GM23338 (cell line): ENCODE measurements around the gene TGOLN2. TPM values are rescaled to one million over a fixed set of nuclear protein-coding genes. Genes with fewer than 3 reads are reported as not detected.
A peak's percentile ranks its signal among the peaks of the same experiment; 100 is the strongest.

Experiments
- ATAC-seq: fragments of 200-7000 bp; cut with Tn5 transposase; 3 replicates; pipeline ENCODE4 v1.9.1; 2020
- DNase-seq: peaks from one replicate; pipeline ENCODE4 v3.0.0-alpha.2; 2015; ENCODE audit warnings: low spot score
- H2AFZ ChIP-seq: fragments of 200-600 bp; sonication (generic); 2 replicates; pipeline ENCODE4 v1.8.0; 2016; ENCODE audit warnings: antibody characterized with exemption, mild to moderate bottlenecking, moderate library complexity
- H3F3A ChIP-seq: fragments of 200-600 bp; sonication (generic); replicated peaks from 2 replicates; pipeline ENCODE4 v1.8.0; 2017; ENCODE audit warnings: antibody characterized with exemption, mixed run types, low read depth
- H3K27ac ChIP-seq: fragments of 200-600 bp; sonication (generic); 2 replicates; pipeline ENCODE4 v1.6.1; 2016; ENCODE audit warnings: low read depth
- H3K27me3 ChIP-seq: fragments of 200-600 bp; sonication (generic); 2 replicates; pipeline ENCODE4 v1.8.0; 2016; ENCODE audit warnings: mild to moderate bottlenecking, mixed run types, moderate library complexity; ENCODE audit not compliant: insufficient read depth
- H3K36me3 ChIP-seq: fragments of 200-600 bp; sonication (generic); 2 replicates; pipeline ENCODE4 v1.8.0; 2016; ENCODE audit warnings: mild to moderate bottlenecking; ENCODE audit not compliant: insufficient read depth
- H3K4me1 ChIP-seq: fragments of 200-600 bp; sonication (generic); 2 replicates; pipeline ENCODE4 v1.8.0; 2016; ENCODE audit warnings: mild to moderate bottlenecking, moderate library complexity; ENCODE audit not compliant: insufficient read depth
- H3K4me2 ChIP-seq: fragments of 200-600 bp; sonication (generic); 2 replicates; pipeline ENCODE4 v1.7.1; 2017; ENCODE audit warnings: mixed run types
- H3K4me3 ChIP-seq: fragments of 200-600 bp; sonication (generic); 2 replicates; pipeline ENCODE4 v1.6.1; 2016; ENCODE audit warnings: mixed run types
- H3K79me2 ChIP-seq: fragments of 200-600 bp; sonication (generic); replicated peaks from 2 replicates; pipeline ENCODE4 v1.8.0; 2017; ENCODE audit warnings: mild to moderate bottlenecking; ENCODE audit not compliant: insufficient read depth
- H3K9me2 ChIP-seq: fragments of 200-600 bp; sonication (generic); 2 replicates; pipeline ENCODE4 v1.8.0; 2017; ENCODE audit not compliant: insufficient read depth
- H4K20me1 ChIP-seq: fragments of 200-600 bp; sonication (generic); replicated peaks from 2 replicates; pipeline ENCODE4 v1.8.0; 2017; ENCODE audit warnings: mild to moderate bottlenecking; ENCODE audit not compliant: insufficient read depth
- H3K27ac Mint-ChIP-seq: 2 replicates; pipeline ENCODE4 v1.8.0; 2020; ENCODE audit warnings: inconsistent platforms, mild to moderate bottlenecking, moderate library complexity, mixed read lengths
- H3K27me3 Mint-ChIP-seq: 3 replicates; pipeline ENCODE4 v1.8.0; 2022; ENCODE audit warnings: low read depth, mild to moderate bottlenecking, moderate library complexity, mixed read lengths, inconsistent platforms; ENCODE audit not compliant: insufficient read depth, poor library complexity
- H3K36me3 Mint-ChIP-seq: 3 replicates; pipeline ENCODE4 v1.8.0; 2021; ENCODE audit warnings: low read depth, mild to moderate bottlenecking, inconsistent platforms, moderate library complexity, mixed read lengths
- H3K4me1 Mint-ChIP-seq: 3 replicates; pipeline ENCODE4 v1.8.0; 2020; ENCODE audit warnings: mild to moderate bottlenecking, inconsistent platforms, mixed read lengths
- H3K4me3 Mint-ChIP-seq: 3 replicates; pipeline ENCODE4 v1.8.0; 2021; ENCODE audit warnings: moderate library complexity, mild to moderate bottlenecking, inconsistent platforms, mixed read lengths
- H3K9me3 Mint-ChIP-seq: 3 replicates; pipeline ENCODE4 v1.8.0; 2020; ENCODE audit warnings: moderate library complexity, mild to moderate bottlenecking, inconsistent platforms, mixed read lengths
- CREB1 ChIP-seq: fragments of 250-450 bp; sonication (Bioruptor Pico); IDR thresholded peaks from 2 replicates; pipeline ENCODE4 v1.5.0; 2020; ENCODE audit warnings: low read depth, mild to moderate bottlenecking, moderate library complexity
- CTCF ChIP-seq, 2 experiments: fragments of 200-600 bp in 1 of 2; sonication (generic) in 1 of 2; conservative IDR thresholded peaks; 2 replicates each; pipeline versions ENCODE4 v1.5.1 to v1.6.1; 2016 to 2017; ENCODE audit warnings: antibody characterized with exemption in 2 of 2, low read depth in 2 of 2, mild to moderate bottlenecking in 2 of 2, moderate library complexity in 1 of 2
- EZH2 ChIP-seq: fragments of 200-600 bp; sonication (generic); IDR thresholded peaks from one replicate; pipeline ENCODE4 v1.8.0; 2017; ENCODE audit warnings: antibody characterized with exemption, mild to moderate bottlenecking, low read depth; ENCODE audit not compliant: unreplicated experiment
- EZH2phosphoT487 ChIP-seq: fragments of 200-600 bp; sonication (generic); IDR thresholded peaks from one replicate; pipeline ENCODE4 v1.8.1; 2018; ENCODE audit warnings: antibody characterized with exemption; ENCODE audit not compliant: unreplicated experiment
- JUNB ChIP-seq: IDR thresholded peaks from one replicate; pipeline ENCODE4 v1.6.1; 2016; ENCODE audit warnings: antibody characterized with exemption; ENCODE audit not compliant: unreplicated experiment
- NANOG ChIP-seq: IDR thresholded peaks from 2 replicates; pipeline ENCODE4 v1.6.1; 2016; ENCODE audit warnings: antibody characterized with exemption, borderline replicate concordance
- POLR2AphosphoS5 ChIP-seq: IDR thresholded peaks from 2 replicates; pipeline ENCODE4 v1.6.1; 2016; ENCODE audit warnings: antibody characterized with exemption, low read depth
- STAT1 ChIP-seq: IDR thresholded peaks from one replicate; pipeline ENCODE4 v1.6.1; 2016; ENCODE audit warnings: antibody characterized with exemption; ENCODE audit not compliant: unreplicated experiment
- ZNF331 ChIP-seq: fragments of 250-450 bp; sonication (Bioruptor Pico); IDR thresholded peaks from 2 replicates; pipeline ENCODE4 v1.5.0; 2020; ENCODE audit warnings: low read depth, mild to moderate bottlenecking, moderate library complexity
- polyA plus RNA-seq: library from polyadenylated mRNA; unstranded; fragments of >200 nt; fragmentation: Nextera tagmentation; extraction: Ambion mirVana; gene quantifications from 2 replicates; pipeline ENCODE4 v1.2.1, GENCODE V29; 2016
- total RNA-seq: library from RNA; depleted of rRNA; stranded (reverse); fragments of >200 nt; shearing (Covaris generic); gene quantifications from 2 replicates; pipeline ENCODE4 v1.2.3, GENCODE V29; 2014
- TF ChIP-seq, protein P1 (sequence below): IDR thresholded peaks from 2 replicates; pipeline ENCODE4 v1.6.1; 2016; ENCODE audit warnings: antibody characterized with exemption
- TF ChIP-seq, protein P2 (sequence below): IDR thresholded peaks from one replicate; pipeline ENCODE4 v1.6.1; 2018; ENCODE audit warnings: antibody characterized with exemption; ENCODE audit not compliant: unreplicated experiment

TGOLN2 gene
- total and polyA plus RNA-seq, 2 experiments from 2014 or later: 20.8 to 48.3 TPM

DNA sequence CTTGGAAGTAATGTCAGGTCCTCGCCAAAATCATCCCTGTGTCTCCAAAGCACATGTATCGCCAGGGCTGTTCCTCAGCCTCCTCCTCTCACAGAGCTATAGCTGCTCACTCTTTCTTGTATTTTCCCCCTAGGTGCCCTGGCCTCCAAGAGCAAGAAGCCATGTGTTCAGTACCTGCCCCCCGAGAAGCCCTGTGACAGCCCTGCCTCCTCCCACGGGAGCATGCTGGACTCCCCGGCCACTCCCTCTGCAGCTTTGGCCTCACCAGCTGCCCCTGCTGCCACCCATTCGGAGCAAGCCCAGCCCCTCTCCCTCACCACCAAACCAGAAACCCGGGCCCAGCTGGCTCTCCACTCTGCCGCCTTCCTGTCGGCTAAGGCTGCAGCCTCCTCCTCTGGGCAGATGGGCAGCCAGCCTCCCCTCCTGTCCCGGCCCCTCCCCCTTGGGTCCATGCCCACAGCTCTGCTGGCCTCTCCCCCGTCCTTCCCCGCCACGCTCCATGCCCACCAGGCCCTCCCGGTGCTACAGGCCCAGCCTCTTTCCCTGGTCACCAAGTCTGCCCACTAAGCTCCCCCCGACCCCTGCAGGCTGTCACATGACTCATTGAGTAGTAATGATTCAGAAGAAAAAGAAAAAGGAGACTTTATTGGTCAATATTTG lies 18.8 kb downstream of the TGOLN2 start:
- no peak overlapping the region for H3K4me3 Mint-ChIP-seq
- H3K27ac Mint-ChIP-seq: no peak overlapping the region
- Histone ChIP-seq H2AFZ (no peak overlapping the region), H3K79me2 (no peaks in the 10 kb centered on the region), H3K27ac (peak overlapping the region; percentile 73), H3K27me3 (no peaks in the 10 kb centered on the region), H3F3A (peaks cover 20% of the 10 kb centered on the region), H3K4me3 (no peak overlapping the region), H4K20me1 (peaks cover 15% of the 10 kb centered on the region), H3K4me1 (peaks cover 21% of the 10 kb centered on the region), H3K9me2 (no peaks in the 10 kb centered on the region), H3K4me2 (no peak overlapping the region), H3K36me3 (peaks cover 10% of the 10 kb centered on the region; the same call in 1 of the 2 replicates)
- ATAC-seq: no peak
- no peaks in the 10 kb centered on the region for H3K9me3 Mint-ChIP-seq
- H3K36me3 Mint-ChIP-seq: peaks cover 64% of the 10 kb centered on the region
- peaks cover 25% of the 10 kb centered on the region for H3K27me3 Mint-ChIP-seq
- peaks cover 32% of the 10 kb centered on the region for H3K4me1 Mint-ChIP-seq
- TF ChIP-seq POLR2AphosphoS5 (0 out of 2 replicates have a peak, but pooled peaks have one; percentile 11), CTCF (conservative IDR thresholded peaks at IDR 0.05; ENCODE audit: low read depth in 2 of 2) (no peak)
- no peak for DNase-seq

DNA sequence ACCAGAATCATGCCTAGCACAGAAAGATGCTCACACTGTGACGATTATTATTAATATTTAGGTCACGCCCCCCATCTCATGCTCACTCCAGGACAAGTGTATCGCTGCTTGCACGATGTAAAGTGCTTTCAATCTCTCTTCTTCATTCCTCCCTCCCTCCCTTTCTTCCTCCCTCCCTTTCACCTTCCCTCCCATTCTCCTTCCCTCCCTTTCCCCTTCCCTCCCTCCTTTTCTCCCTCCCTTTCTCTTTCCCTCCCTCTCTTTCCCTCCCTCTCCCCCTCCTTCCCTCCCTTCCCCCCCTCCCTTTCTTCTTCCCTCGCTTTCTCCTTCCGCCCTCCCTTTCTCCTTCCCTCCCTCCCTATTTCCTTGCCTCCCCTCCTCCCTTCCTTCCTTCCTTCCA lies 19.6 kb downstream of the TGOLN2 start:
- Histone ChIP-seq H3K4me3 (no peak overlapping the region), H3F3A (peaks cover 20% of the 10 kb centered on the region), H3K79me2 (no peaks in the 10 kb centered on the region), H3K4me2 (no peak overlapping the region), H2AFZ (no peak overlapping the region), H4K20me1 (peaks cover 15% of the 10 kb centered on the region), H3K27ac (0 out of 2 replicates have a peak overlapping the region, but pooled peaks have one; percentile 63), H3K36me3 (peaks cover 15% of the 10 kb centered on the region; the same call in 1 of the 2 replicates), H3K9me2 (no peaks in the 10 kb centered on the region), H3K27me3 (no peaks in the 10 kb centered on the region), H3K4me1 (peaks cover 21% of the 10 kb centered on the region)
- Mint-ChIP-seq H3K27ac (no peak overlapping the region), H3K36me3 (peaks cover 72% of the 10 kb centered on the region), H3K4me3 (no peak overlapping the region), H3K9me3 (no peaks in the 10 kb centered on the region), H3K4me1 (peaks cover 32% of the 10 kb centered on the region), H3K27me3 (peaks cover 26% of the 10 kb centered on the region)
- ATAC-seq (no peak), DNase-seq (peak; percentile 53)
- TF ChIP-seq, protein P1, sequence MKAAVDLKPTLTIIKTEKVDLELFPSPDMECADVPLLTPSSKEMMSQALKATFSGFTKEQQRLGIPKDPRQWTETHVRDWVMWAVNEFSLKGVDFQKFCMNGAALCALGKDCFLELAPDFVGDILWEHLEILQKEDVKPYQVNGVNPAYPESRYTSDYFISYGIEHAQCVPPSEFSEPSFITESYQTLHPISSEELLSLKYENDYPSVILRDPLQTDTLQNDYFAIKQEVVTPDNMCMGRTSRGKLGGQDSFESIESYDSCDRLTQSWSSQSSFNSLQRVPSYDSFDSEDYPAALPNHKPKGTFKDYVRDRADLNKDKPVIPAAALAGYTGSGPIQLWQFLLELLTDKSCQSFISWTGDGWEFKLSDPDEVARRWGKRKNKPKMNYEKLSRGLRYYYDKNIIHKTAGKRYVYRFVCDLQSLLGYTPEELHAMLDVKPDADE: no peak
- TF ChIP-seq NANOG (no peak), JUNB (no peak), EZH2phosphoT487 (no peak), ZNF331 (no peak), CREB1 (CRISPR knock-in tag) (no peak), CTCF (conservative IDR thresholded peaks at IDR 0.05; ENCODE audit: low read depth in 2 of 2) (no peak), EZH2 (no peak), STAT1 (no peak)
- TF ChIP-seq, protein P2, sequence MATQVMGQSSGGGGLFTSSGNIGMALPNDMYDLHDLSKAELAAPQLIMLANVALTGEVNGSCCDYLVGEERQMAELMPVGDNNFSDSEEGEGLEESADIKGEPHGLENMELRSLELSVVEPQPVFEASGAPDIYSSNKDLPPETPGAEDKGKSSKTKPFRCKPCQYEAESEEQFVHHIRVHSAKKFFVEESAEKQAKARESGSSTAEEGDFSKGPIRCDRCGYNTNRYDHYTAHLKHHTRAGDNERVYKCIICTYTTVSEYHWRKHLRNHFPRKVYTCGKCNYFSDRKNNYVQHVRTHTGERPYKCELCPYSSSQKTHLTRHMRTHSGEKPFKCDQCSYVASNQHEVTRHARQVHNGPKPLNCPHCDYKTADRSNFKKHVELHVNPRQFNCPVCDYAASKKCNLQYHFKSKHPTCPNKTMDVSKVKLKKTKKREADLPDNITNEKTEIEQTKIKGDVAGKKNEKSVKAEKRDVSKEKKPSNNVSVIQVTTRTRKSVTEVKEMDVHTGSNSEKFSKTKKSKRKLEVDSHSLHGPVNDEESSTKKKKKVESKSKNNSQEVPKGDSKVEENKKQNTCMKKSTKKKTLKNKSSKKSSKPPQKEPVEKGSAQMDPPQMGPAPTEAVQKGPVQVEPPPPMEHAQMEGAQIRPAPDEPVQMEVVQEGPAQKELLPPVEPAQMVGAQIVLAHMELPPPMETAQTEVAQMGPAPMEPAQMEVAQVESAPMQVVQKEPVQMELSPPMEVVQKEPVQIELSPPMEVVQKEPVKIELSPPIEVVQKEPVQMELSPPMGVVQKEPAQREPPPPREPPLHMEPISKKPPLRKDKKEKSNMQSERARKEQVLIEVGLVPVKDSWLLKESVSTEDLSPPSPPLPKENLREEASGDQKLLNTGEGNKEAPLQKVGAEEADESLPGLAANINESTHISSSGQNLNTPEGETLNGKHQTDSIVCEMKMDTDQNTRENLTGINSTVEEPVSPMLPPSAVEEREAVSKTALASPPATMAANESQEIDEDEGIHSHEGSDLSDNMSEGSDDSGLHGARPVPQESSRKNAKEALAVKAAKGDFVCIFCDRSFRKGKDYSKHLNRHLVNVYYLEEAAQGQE: no peak
